Activated CD4-positive, alpha-beta memory T cell treated with anti-CD3 and anti-CD28 coated beads for 36 hours (primary cell): ENCODE data around the gene ZNF621. TPM values are rescaled to one million over a fixed set of nuclear protein-coding genes. Genes with fewer than 3 reads are reported as not detected.
A peak's percentile ranks its signal among the peaks of the same experiment; 100 is the strongest.

Source experiments
- CTCF ChIA-PET: fragments of 350-600 bp; sonication (Branson Sonifier 250); formaldehyde crosslinking; loops from one replicate; lab custom pipeline; 2021; ENCODE audit warnings: antibody characterized with exemption, inconsistent platforms; lab: Charles Lee
- POLR2A ChIA-PET: fragments of 350-600 bp; sonication (Branson Sonifier 250); formaldehyde crosslinking; loops from one replicate; lab custom pipeline; 2021; ENCODE audit warnings: antibody characterized with exemption; lab: Charles Lee
- DNase-seq: peaks from one replicate; pipeline ENCODE4 v3.0.0-alpha.2; 2020
- H3K27ac Mint-ChIP-seq: one replicate; pipeline ENCODE4 v1.8.0; 2021; ENCODE audit warnings: mixed read lengths
- H3K27me3 Mint-ChIP-seq: one replicate; pipeline ENCODE4 v1.8.0; 2021; ENCODE audit warnings: mixed read lengths
- H3K36me3 Mint-ChIP-seq: one replicate; pipeline ENCODE4 v1.8.0; 2021; ENCODE audit warnings: mixed read lengths
- H3K4me1 Mint-ChIP-seq: one replicate; pipeline ENCODE4 v1.8.0; 2021; ENCODE audit warnings: low read depth, mixed read lengths
- H3K4me3 Mint-ChIP-seq: one replicate; pipeline ENCODE4 v1.8.0; 2021; ENCODE audit warnings: mild to moderate bottlenecking, mixed read lengths
- H3K9me3 Mint-ChIP-seq: one replicate; pipeline ENCODE4 v1.8.0; 2021; ENCODE audit warnings: mixed read lengths
- intact Hi-C: fragments of 100-400 bp; cut with micrococcal nuclease; formaldehyde crosslinking; loops from one replicate; pipeline ENCODE4 v1.15.1; 2023
- total RNA-seq, 2 experiments: library from RNA; stranded (reverse); gene quantifications; one replicate each; pipeline ENCODE4 v1.2.3, GENCODE V29; 2021

Gene ZNF621
- total RNA-seq, result 10 to 100 TPM; 19.7 to 22.3 TPM

GRCh38 chr3:40524568-40525285 is at the start of gene ZNF621:
Gene ZNF621, plus strand, starts transcription at chr3:40524960. Its CDS starts 881 bp downstream, at chr3:40525841.
- H3K27me3 Mint-ChIP-seq, result no peaks in the 10 kb centered on the region
- intact Hi-C loops, result loop anchor here (1.0 to 5.0 kb wide), 6 partner anchors 18 to 678 kb away; partner anchors contain the start of genes EIF1B, ZNF619 and ZNF620
- peaks cover 23% of the 10 kb centered on the region for H3K4me1 Mint-ChIP-seq
- peak within 1 kb of the TSS; percentile 91 for H3K4me3 Mint-ChIP-seq
- peak within 1 kb of the TSS; percentile 84 for H3K27ac Mint-ChIP-seq
- ChIA-PET CTCF (interaction anchor here (1.0 to 1.4 kb wide), 3 partner anchors 19 to 213 kb away, joined by 3 to 4 read pairs (median 4); partner anchors contain the start of gene ZNF620), POLR2A (interaction anchor here (1.2 to 2.1 kb wide), 3 partner anchors 46 to 67 kb away, joined by 4 to 6 read pairs (median 4); partner anchors contain the start of genes RPL14 and ZNF619)
- peaks cover 31% of the 10 kb centered on the region for H3K36me3 Mint-ChIP-seq
- peak; percentile 88 for DNase-seq
- no peaks in the 10 kb centered on the region for H3K9me3 Mint-ChIP-seq

- peak within 1 kb of the TSS; percentile 84 for H3K4me3 Mint-ChIP-seq
- H3K4me1 Mint-ChIP-seq, result peaks cover 12% of the 10 kb centered on the region
- ChIA-PET POLR2A (interaction anchor here (0.6 to 1.4 kb wide), 6 partner anchors 9 to 47 kb away, joined by 3 to 4 read pairs (median 3); partner anchors contain the start of genes ZNF620 and ZNF621), CTCF (interaction anchor here (1.4 to 1.6 kb wide), 2 partner anchors 19 to 29 kb away, joined by 4 to 5 read pairs; partner anchors contain the start of genes RPL14 and ZNF620)
- intact Hi-C loops, result loop anchor here (1.0 to 2.0 kb wide), 2 partner anchors 19 to 48 kb away; partner anchors contain the start of genes RPL14 and ZNF621
- DNase-seq, result peak; percentile 66
- peaks cover 8% of the 10 kb centered on the region for H3K36me3 Mint-ChIP-seq
- no peaks in the 10 kb centered on the region for H3K9me3 Mint-ChIP-seq
- peak within 1 kb of the TSS; percentile 67 for H3K27ac Mint-ChIP-seq
- H3K27me3 Mint-ChIP-seq, result no peaks in the 10 kb centered on the region
Observed at GRCh38 chr3:40476478-40477470, 48.0 kb upstream of the ZNF621 start, which contains the start of gene ZNF619. Gene ZNF619, plus strand, starts transcription at chr3:40477122. Its CDS starts 858 bp downstream, at chr3:40477980.

- POLR2A ChIA-PET, result interaction anchor here (0.6 to 1.4 kb wide), 4 partner anchors 25 to 47 kb away, joined by 3 to 4 read pairs (median 4); partner anchors contain the start of genes ZNF620 and ZNF621
- CTCF ChIA-PET, result interaction anchor here (1.3 to 1.6 kb wide), 3 partner anchors 20 to 168 kb away, joined by 3 to 5 read pairs (median 4); partner anchors contain the start of genes EIF1B, RPL14 and ZNF620
- Mint-ChIP-seq H3K27ac (no peak overlapping the region), H3K36me3 (peaks cover 14% of the 10 kb centered on the region), H3K4me1 (peaks cover 17% of the 10 kb centered on the region), H3K9me3 (no peaks in the 10 kb centered on the region), H3K4me3 (peak overlapping the region; percentile 84), H3K27me3 (no peaks in the 10 kb centered on the region)
- no peak for DNase-seq
- intact Hi-C loops, result loop anchor here (1.0 to 2.0 kb wide), 2 partner anchors 20 to 47 kb away; partner anchors contain the start of genes RPL14 and ZNF621
Observed at GRCh38 chr3:40477666-40478065, 47.1 kb upstream of the ZNF621 start.

- Mint-ChIP-seq H3K27ac (no peak overlapping the region), H3K9me3 (peaks cover 23% of the 10 kb centered on the region), H3K4me1 (peaks cover 5% of the 10 kb centered on the region), H3K4me3 (no peak overlapping the region), H3K36me3 (peaks cover 48% of the 10 kb centered on the region), H3K27me3 (no peaks in the 10 kb centered on the region)
- intact Hi-C loops, result no loop called here
- ChIA-PET CTCF (no interaction called here), POLR2A (interaction anchor here (1.2 kb wide), 1 partner anchor 27 kb away, joined by 3 read pairs; no protein-coding TSS in a partner anchor)
- DNase-seq, result no peak
Observed at GRCh38 chr3:40487172-40487571, 37.6 kb upstream of the ZNF621 start.

GRCh38 chr3:40490916-40491315 is 33.8 kb upstream of the ZNF621 start:
- H3K36me3 Mint-ChIP-seq, result peaks cover 30% of the 10 kb centered on the region
- no peaks in the 10 kb centered on the region for H3K27me3 Mint-ChIP-seq
- no peaks in the 10 kb centered on the region for H3K4me1 Mint-ChIP-seq
- H3K27ac Mint-ChIP-seq, result no peak overlapping the region
- intact Hi-C loops, result no loop called here
- ChIA-PET POLR2A (no interaction called here), CTCF (no interaction called here)
- H3K9me3 Mint-ChIP-seq, result peaks cover 23% of the 10 kb centered on the region
- H3K4me3 Mint-ChIP-seq, result no peak overlapping the region
- no peak for DNase-seq

- no peaks in the 10 kb centered on the region for H3K27me3 Mint-ChIP-seq
- DNase-seq, result no peak
- CTCF ChIA-PET, result interaction anchor here (1.6 kb wide), 1 partner anchor 11 kb away, joined by 4 read pairs; the partner anchor contains the start of gene ZNF620
- H3K27ac Mint-ChIP-seq, result no peak overlapping the region
- POLR2A ChIA-PET, result no interaction called here
- peaks cover 2% of the 10 kb centered on the region for H3K36me3 Mint-ChIP-seq
- no peak overlapping the region for H3K4me3 Mint-ChIP-seq
- H3K4me1 Mint-ChIP-seq, result no peaks in the 10 kb centered on the region
- H3K9me3 Mint-ChIP-seq, result no peaks in the 10 kb centered on the region
- intact Hi-C loops, result no loop called here
Observed at GRCh38 chr3:40494698-40495097, 30.1 kb upstream of the ZNF621 start.

- intact Hi-C loops, result no loop called here
- no peak for DNase-seq
- CTCF ChIA-PET, result interaction anchor here (0.5 kb wide), 1 partner anchor 76 kb away, joined by 3 read pairs; no protein-coding TSS in a partner anchor
- Mint-ChIP-seq H3K27me3 (no peaks in the 10 kb centered on the region), H3K4me3 (no peak overlapping the region), H3K9me3 (no peaks in the 10 kb centered on the region), H3K27ac (no peak overlapping the region), H3K36me3 (no peaks in the 10 kb centered on the region), H3K4me1 (no peaks in the 10 kb centered on the region)
- POLR2A ChIA-PET, result no interaction called here
Observed at GRCh38 chr3:40497288-40497687, 27.5 kb upstream of the ZNF621 start.

GRCh38 chr3:40499952-40500351 is 24.8 kb upstream of the ZNF621 start:
- no peaks in the 10 kb centered on the region for H3K9me3 Mint-ChIP-seq
- H3K4me3 Mint-ChIP-seq, result no peak overlapping the region
- H3K27ac Mint-ChIP-seq, result no peak overlapping the region
- ChIA-PET CTCF (interaction anchor here (0.5 kb wide), 1 partner anchor 182 kb away, joined by 3 read pairs; no protein-coding TSS in a partner anchor), POLR2A (no interaction called here)
- no peaks in the 10 kb centered on the region for H3K27me3 Mint-ChIP-seq
- peaks cover 7% of the 10 kb centered on the region for H3K4me1 Mint-ChIP-seq
- intact Hi-C loops, result no loop called here
- no peaks in the 10 kb centered on the region for H3K36me3 Mint-ChIP-seq
- no peak for DNase-seq

- H3K4me3 Mint-ChIP-seq, result no peak overlapping the region
- ChIA-PET CTCF (no interaction called here), POLR2A (no interaction called here)
- peaks cover 17% of the 10 kb centered on the region for H3K4me1 Mint-ChIP-seq
- no peaks in the 10 kb centered on the region for H3K9me3 Mint-ChIP-seq
- DNase-seq, result no peak
- H3K27me3 Mint-ChIP-seq, result no peaks in the 10 kb centered on the region
- intact Hi-C loops, result no loop called here
- no peaks in the 10 kb centered on the region for H3K36me3 Mint-ChIP-seq
- H3K27ac Mint-ChIP-seq, result no peak overlapping the region
Observed at GRCh38 chr3:40502034-40502433, 22.7 kb upstream of the ZNF621 start.

- Mint-ChIP-seq H3K9me3 (no peaks in the 10 kb centered on the region), H3K4me3 (peak overlapping the region; percentile 91), H3K27ac (no peak overlapping the region), H3K36me3 (peaks cover 4% of the 10 kb centered on the region), H3K4me1 (peaks cover 17% of the 10 kb centered on the region), H3K27me3 (no peaks in the 10 kb centered on the region)
- POLR2A ChIA-PET, result interaction anchor here (0.8 to 1.0 kb wide), 3 partner anchors 28 to 48 kb away, joined by 3 to 4 read pairs (median 3); partner anchors contain the start of gene ZNF619
- CTCF ChIA-PET, result interaction anchor here (0.9 to 1.3 kb wide), 3 partner anchors 11 to 182 kb away, joined by 3 to 4 read pairs (median 4); partner anchors contain the start of gene ZNF619
- peak; percentile 44 for DNase-seq
- intact Hi-C loops, result loop anchor here (1.0 to 2.0 kb wide), 2 partner anchors 24 to 168 kb away; no protein-coding TSS in a partner anchor
Observed at GRCh38 chr3:40504636-40505430, 19.9 kb upstream of the ZNF621 start.
